GM18502 (cell line): ENCODE results near the gene GON7.
"Not testable (repeated sequence)": the region's sequence is repeated elsewhere in the genome, so short reads cannot be mapped to it uniquely, and the experiment has no call there.

Experiments used
- ATAC-seq: cut with Tn5 transposase; IDR thresholded peaks from one replicate; pipeline ENCODE4 v1.9.1; 2021; ENCODE audit warnings: mild to moderate bottlenecking; ENCODE audit not compliant: unreplicated experiment, poor library complexity

Gene GON7

GRCh38 chr14:93206793-93207467 is at the start of gene GON7, which contains the start of gene UBR7:
TSS of gene GON7 (minus strand) at chr14:93207065. CDS start at chr14:93207037, 28 bp downstream.
TSS of gene UBR7 (plus strand) at chr14:93207256. CDS start at chr14:93207292, 36 bp downstream.
- ATAC-seq: peak; percentile 80

GRCh38 chr14:93249128-93249831 is 42.4 kb upstream of the GON7 start:
- no peak for ATAC-seq

- ATAC-seq: no peak
Measured at GRCh38 chr14:93246534-93246933, 39.7 kb upstream of the GON7 start.

- no peak for ATAC-seq
Measured at GRCh38 chr14:93245764-93246420, 39.0 kb upstream of the GON7 start.

GRCh38 chr14:93240678-93241000 is 33.8 kb upstream of the GON7 start:
- ATAC-seq: no peak

- ATAC-seq: no peak
Measured at GRCh38 chr14:93239869-93240677, 33.2 kb upstream of the GON7 start.

GRCh38 chr14:93234798-93235197 is 27.9 kb upstream of the GON7 start:
- no peak for ATAC-seq

GRCh38 chr14:93233078-93233477 is 26.2 kb upstream of the GON7 start:
- ATAC-seq: not testable (repeated sequence)

GRCh38 chr14:93232159-93232558 is 25.3 kb upstream of the GON7 start:
- no peak for ATAC-seq

GRCh38 chr14:93231129-93231979 is 24.5 kb upstream of the GON7 start:
- ATAC-seq: no peak

- ATAC-seq: no peak
Measured at GRCh38 chr14:93230539-93230938, 23.7 kb upstream of the GON7 start.

GRCh38 chr14:93228550-93228949 is 21.7 kb upstream of the GON7 start:
- no peak for ATAC-seq

GRCh38 chr14:93223565-93223964 is 16.7 kb upstream of the GON7 start:
- ATAC-seq: no peak

GRCh38 chr14:93220509-93220908 is 13.6 kb upstream of the GON7 start:
- ATAC-seq: no peak

- ATAC-seq: no peak
Measured at GRCh38 chr14:93219103-93219726, 12.3 kb upstream of the GON7 start.

GRCh38 chr14:93214598-93214997 is 7.7 kb upstream of the GON7 start:
- no peak for ATAC-seq

GRCh38 chr14:93212432-93212831 is 5.6 kb upstream of the GON7 start:
- ATAC-seq: peak; percentile 75

- ATAC-seq: peak; percentile 42
Measured at GRCh38 chr14:93207468-93208308, 823 bp upstream of the GON7 start.
